PFSK-1 (cell line): ENCODE measurements around the gene PGAM1.

ENCODE experiments used
- FOXP2 ChIP-seq: optimal IDR thresholded peaks from 2 replicates; pipeline ENCODE3; 2011; ENCODE audit warnings: borderline replicate concordance, control low read depth, inconsistent platforms; ENCODE audit not compliant: insufficient read depth; ENCODE audit errors: extremely low read length, extremely low read depth
- POLR2AphosphoS5 ChIP-seq: IDR thresholded peaks from 2 replicates; pipeline ENCODE4 v1.6.1; 2012; ENCODE audit warnings: low read depth, mild to moderate bottlenecking, control low read depth, low read length, moderate library complexity
- REST ChIP-seq, 2 experiments: IDR thresholded peaks; 2 replicates each; pipeline versions ENCODE4 v1.6.1 to v1.8.0; 2011 to 2012; ENCODE audit warnings: low read depth in 2 of 2, low read length in 2 of 2, control low read depth in 1 of 2, inconsistent platforms in 1 of 2, mild to moderate bottlenecking in 1 of 2, moderate library complexity in 1 of 2; ENCODE audit not compliant: insufficient read depth in 1 of 2
- SIN3A ChIP-seq: IDR thresholded peaks from 2 replicates; pipeline ENCODE4 v1.6.1; 2012; ENCODE audit warnings: mild to moderate bottlenecking, low read length, moderate library complexity, borderline replicate concordance; ENCODE audit not compliant: insufficient read depth
- TAF1 ChIP-seq: IDR thresholded peaks from 2 replicates; pipeline ENCODE4 v1.6.1; 2012; ENCODE audit warnings: low read length, control low read depth, borderline replicate concordance; ENCODE audit not compliant: insufficient read depth

DNA sequence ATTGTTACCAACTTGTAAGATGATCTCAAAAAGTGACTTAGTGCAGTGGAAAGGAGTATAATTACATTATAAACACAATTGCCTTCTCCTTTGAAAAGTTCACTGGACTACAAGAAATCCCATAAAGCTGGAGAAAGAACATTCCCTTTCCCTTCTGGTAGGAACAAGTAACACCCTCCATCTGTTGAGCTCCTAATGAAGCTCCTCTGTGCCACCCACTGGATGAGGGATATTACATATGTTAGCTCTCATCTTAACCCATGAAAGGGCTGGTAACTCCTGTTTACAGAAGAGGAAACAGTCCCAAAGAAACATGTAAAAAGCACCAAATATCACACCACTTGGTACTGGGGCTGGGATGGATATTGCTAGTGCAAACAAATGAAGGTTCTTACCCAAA, 8.1 kb downstream of the PGAM1 start:
- TF ChIP-seq POLR2AphosphoS5 (no peak; the same call in none of the 2 replicates), REST (IDR thresholded peaks at IDR 0.05; ENCODE audit: insufficient read depth in 1 of 2, low read depth in 2 of 2, low read length in 2 of 2) (no peak), TAF1 (no peak), FOXP2 (no peak), SIN3A (no peak)
